Body of pancreas (tissue), 4 donors: Measurements from ENCODE around the gene SYDE1.

Experiments used
- CTCF ChIP-seq, 7 experiments: fragments of 450-650 bp in 4 of 7; fragments of 200-600 bp in 3 of 7; sonication (generic) in 3 of 7; IDR thresholded peaks; one replicate each; pipeline ENCODE4 v1.5.1; 2016 to 2019; ENCODE audit warnings: antibody characterized with exemption in 7 of 7
- POLR2A ChIP-seq, 3 donors: fragments of 450-650 bp; IDR thresholded peaks; one replicate each; pipeline ENCODE4 v1.6.1; 2016; ENCODE audit warnings: antibody characterized with exemption in 3 of 3, mild to moderate bottlenecking in 2 of 3

GRCh38 chr19:15093001-15093400, 14.2 kb upstream of the SYDE1 start:
- TF ChIP-seq CTCF (IDR thresholded peaks at IDR 0.05) (no peak), POLR2A (IDR thresholded peaks at IDR 0.05) (no peak)
